ENCODE measurements around the gene CYB5B.

The CYB5B gene

GRCh38 chr16:69424053-69424934 is at the start of gene CYB5B:
Gene CYB5B (plus strand): TSS chr16:69424619. CDS start chr16:69424684, 65 bp downstream.
- peak; percentile 100 for DNase-seq

- no peak for DNase-seq
Measured at GRCh38 chr16:69376393-69377059, 47.9 kb upstream of the CYB5B start.

GRCh38 chr16:69378036-69378435 is 46.4 kb upstream of the CYB5B start:
- DNase-seq: no peak

GRCh38 chr16:69378760-69379159 is 45.7 kb upstream of the CYB5B start:
- DNase-seq: no peak

- no peak for DNase-seq
Measured at GRCh38 chr16:69381231-69381630, 43.2 kb upstream of the CYB5B start.

- DNase-seq: no peak
Measured at GRCh38 chr16:69382421-69382820, 42.0 kb upstream of the CYB5B start.

- DNase-seq: no peak
Measured at GRCh38 chr16:69384974-69385373, 39.4 kb upstream of the CYB5B start.

GRCh38 chr16:69386596-69386995 is 37.8 kb upstream of the CYB5B start:
- DNase-seq: no peak

- DNase-seq: peak; percentile 46
Measured at GRCh38 chr16:69393898-69394849, 30.2 kb upstream of the CYB5B start.

- DNase-seq: no peak
Measured at GRCh38 chr16:69395859-69396186, 28.6 kb upstream of the CYB5B start.

- DNase-seq: peak; percentile 82
Measured at GRCh38 chr16:69396187-69397061, 28.0 kb upstream of the CYB5B start.

- DNase-seq: peak; percentile 14
Measured at GRCh38 chr16:69397821-69398521, 26.4 kb upstream of the CYB5B start.

- DNase-seq: no peak
Measured at GRCh38 chr16:69399361-69399760, 25.1 kb upstream of the CYB5B start.

GRCh38 chr16:69402439-69402838 is 22.0 kb upstream of the CYB5B start:
- peak; percentile 28 for DNase-seq

- DNase-seq: no peak
Measured at GRCh38 chr16:69404275-69404805, 20.1 kb upstream of the CYB5B start.

GRCh38 chr16:69405326-69405725 is 19.1 kb upstream of the CYB5B start:
- DNase-seq: no peak

- DNase-seq: no peak
Measured at GRCh38 chr16:69405757-69406156, 18.7 kb upstream of the CYB5B start.

GRCh38 chr16:69406780-69407331 is 17.6 kb upstream of the CYB5B start:
- DNase-seq: peak; percentile 20

- DNase-seq: no peak
Measured at GRCh38 chr16:69407702-69408323, 16.6 kb upstream of the CYB5B start.

GRCh38 chr16:69408475-69408874 is 15.9 kb upstream of the CYB5B start:
- no peak for DNase-seq

Data from NCI-H2171 treated with DMSO at 0.1 percent for 48 hours (cell line).